SK-N-SH (cell line): ENCODE results near the gene ABCA7.

Experiments
- RFX5 ChIP-seq: IDR thresholded peaks from 2 replicates; pipeline ENCODE4 v1.6.1; 2012; ENCODE audit warnings: mild to moderate bottlenecking, improper control_type of control experiment, low read length
- TF ChIP-seq, protein P1 (sequence below): fragments of 200-600 bp; sonication (generic); IDR thresholded peaks from 2 replicates; pipeline ENCODE4 v1.6.1; 2017; ENCODE audit warnings: antibody characterized with exemption, mild to moderate bottlenecking, moderate library complexity

- TF ChIP-seq RFX5: no peak
- TF ChIP-seq, protein P1, sequence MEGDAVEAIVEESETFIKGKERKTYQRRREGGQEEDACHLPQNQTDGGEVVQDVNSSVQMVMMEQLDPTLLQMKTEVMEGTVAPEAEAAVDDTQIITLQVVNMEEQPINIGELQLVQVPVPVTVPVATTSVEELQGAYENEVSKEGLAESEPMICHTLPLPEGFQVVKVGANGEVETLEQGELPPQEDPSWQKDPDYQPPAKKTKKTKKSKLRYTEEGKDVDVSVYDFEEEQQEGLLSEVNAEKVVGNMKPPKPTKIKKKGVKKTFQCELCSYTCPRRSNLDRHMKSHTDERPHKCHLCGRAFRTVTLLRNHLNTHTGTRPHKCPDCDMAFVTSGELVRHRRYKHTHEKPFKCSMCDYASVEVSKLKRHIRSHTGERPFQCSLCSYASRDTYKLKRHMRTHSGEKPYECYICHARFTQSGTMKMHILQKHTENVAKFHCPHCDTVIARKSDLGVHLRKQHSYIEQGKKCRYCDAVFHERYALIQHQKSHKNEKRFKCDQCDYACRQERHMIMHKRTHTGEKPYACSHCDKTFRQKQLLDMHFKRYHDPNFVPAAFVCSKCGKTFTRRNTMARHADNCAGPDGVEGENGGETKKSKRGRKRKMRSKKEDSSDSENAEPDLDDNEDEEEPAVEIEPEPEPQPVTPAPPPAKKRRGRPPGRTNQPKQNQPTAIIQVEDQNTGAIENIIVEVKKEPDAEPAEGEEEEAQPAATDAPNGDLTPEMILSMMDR: no peak
These were observed 2.3 kb upstream of the ABCA7 start for GRCh38 chr19:1037621-1038064.
